Stimulated activated CD8-positive, alpha-beta memory T cell treated with anti-CD3 and anti-CD28 coated beads, Interleukin-2, amount 100 ng/mL, for 1 hour (primary cell): ENCODE measurements around the gene SLC4A2.
"Not testable (repeated sequence)": the region's sequence is repeated elsewhere in the genome, so short reads cannot be mapped to it uniquely, and the experiment has no call there.

Experiments used
- DNase-seq, 2 donors: peaks; one replicate each; pipeline ENCODE4 v3.0.0-alpha.2; 2020; ENCODE audit warnings: low read depth in 2 of 2

Gene SLC4A2

DNA sequence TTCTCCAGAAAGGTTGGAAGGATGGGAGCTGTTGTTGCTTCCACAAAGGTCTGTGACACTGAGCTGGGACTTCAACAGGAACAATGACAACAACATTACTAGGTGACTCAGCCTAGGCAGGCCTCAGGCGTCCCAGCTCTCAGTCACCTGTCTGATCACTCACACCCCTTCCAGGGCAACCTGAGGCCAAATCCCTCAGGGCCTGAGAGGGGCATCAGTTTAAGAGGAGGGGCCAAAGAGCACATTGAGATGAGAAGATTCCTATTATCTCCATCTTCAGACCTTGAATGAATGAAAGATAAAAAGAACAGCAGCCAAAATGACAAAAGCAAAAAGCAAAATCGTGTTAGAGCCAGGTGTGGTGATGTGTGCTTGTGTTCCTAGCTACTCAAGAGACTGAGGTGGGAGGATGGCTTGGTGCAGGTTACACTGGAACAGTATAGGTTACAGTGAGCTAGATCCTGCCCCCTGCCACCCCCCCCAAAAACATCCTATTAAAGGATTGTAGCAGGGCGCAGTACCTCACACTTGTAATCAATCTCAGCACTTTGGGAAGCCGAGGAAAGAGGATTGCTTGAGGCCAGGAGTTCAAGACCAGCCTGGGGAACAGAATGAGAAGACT lies 34.8 kb upstream of the SLC4A2 start, which contains the start of gene ATG9B:
ATG9B (minus strand) TSS at position 60 of the 622 bp plus-strand sequence. CDS start 71 bp downstream, outside the sequence.
- DNase-seq, result no peak

DNA sequence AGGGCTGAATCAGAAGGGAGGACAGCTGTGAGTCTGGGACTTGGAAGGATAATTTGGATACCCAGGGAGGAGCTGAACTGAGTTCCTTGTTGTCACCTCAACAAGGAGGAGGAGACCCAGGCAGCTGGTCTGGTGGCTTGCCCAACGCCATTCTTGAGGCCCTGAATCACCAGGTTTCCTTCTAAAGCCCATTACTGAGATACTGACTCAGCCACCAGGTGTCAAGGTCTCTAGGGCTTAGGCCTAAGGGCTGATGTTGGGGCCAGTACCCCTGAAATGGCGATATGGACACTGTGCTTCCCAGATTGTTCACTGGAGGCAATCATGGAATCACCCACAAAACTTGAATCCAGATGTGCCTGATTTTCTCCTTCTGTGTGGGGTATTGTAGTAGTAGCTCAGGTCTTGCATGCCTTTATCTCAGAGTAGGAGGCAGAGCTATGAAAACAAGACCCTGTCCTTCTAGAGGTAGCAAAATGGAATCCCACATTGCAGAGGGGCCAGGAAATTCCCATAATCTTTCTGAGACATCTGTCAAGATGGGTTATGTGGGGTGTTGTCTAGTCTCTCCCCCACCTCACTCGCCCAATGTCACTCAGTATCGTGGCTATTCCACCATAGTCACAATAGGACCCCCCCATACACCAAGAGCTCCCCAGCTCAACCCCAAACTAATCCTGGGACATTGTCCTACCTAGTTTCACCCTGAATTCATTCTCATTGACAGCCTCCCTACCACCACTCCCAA lies 33.3 kb upstream of the SLC4A2 start:
- no peak for DNase-seq

DNA sequence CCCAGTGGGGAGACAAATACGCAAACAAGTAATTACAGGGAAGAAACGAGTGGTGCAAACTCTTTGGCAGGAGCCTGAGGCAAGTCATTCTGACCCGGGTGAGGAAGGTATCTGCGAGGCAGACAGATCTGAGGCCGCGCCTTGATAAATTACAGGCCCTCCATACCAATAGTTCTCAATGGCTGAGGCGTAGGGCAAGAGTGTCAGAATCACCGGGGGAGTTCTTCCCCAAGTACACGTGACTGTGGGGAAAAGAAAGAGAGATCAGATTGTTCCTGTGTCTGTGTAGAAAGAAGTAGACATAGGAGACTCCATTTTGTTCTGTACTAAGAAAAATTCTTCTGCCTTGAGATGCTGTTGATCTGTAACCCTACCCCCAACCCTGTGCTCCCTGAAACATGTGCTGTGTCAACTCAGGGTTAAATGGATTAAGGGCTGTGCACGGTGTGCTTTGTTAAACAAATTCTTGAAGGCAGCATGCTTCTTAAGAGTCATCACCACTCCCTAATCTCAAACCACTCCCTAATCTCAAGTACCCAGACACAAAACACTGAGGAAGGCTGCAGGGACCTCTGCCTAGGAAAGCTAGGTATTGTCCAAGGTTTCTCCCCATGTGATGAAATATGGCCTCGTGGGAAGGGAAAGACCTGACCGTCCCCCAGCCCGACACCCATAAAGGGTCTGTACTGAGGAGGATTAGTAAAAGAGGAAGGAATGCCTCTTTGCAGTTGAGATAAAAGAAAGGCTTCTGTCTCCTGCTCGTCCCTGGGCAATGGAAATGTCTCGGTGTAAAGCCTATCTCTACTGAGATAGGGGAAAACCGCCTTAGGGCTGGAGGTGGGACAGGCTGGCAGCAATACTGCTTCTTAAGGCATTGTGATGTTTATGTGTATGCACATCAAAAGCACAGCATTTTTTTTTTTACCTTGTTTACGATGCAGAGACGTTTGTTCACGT lies 32.3 kb upstream of the SLC4A2 start:
- not testable (repeated sequence) for DNase-seq

GRCh38 chr7:151027728-151028130 lies 31.7 kb upstream of the SLC4A2 start:
- DNase-seq, result not testable (repeated sequence)

DNA sequence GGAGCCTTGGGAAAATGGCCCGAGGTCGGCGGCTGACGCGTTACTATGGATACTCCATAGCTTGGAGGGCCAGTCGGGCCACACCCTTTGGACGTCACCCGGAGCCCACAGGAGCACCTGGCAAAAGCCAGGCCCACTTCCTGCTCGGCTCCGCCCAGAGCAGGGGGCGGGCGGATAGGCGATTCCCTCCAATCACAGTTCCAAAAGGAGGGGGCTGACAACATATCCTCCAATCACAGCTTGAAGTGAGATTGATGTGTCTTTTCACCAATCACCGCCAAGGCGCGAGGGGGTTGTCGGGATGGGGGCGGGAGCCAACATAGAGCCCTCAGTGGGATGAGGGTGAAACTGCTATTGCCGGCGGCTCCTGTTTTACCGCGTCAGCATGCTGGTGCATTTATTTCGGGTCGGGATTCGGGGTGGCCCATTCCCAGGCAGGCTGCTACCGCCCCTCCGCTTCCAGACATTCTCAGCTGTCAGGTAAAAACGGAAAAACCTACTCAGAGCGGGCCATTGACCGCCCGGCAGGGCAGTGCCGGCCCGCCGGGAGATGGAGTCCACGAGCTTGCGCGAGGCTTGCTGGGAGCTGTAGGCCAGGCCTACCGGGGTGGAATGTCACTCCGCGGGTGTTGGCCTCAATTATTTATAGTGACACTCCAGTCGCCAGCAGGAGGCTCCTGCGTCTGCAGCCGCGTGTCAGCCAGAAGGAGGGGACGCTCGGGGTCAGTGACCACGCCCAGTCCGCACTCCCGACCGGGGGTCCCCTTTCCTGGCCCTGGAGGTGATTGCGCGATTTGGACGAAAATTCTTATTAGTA lies 31.1 kb upstream of the SLC4A2 start, which contains the start of gene ABCB8:
ABCB8 (plus strand) TSS at position 320 of the 817 bp plus-strand sequence; CDS start at position 386, 66 bp downstream.
- peak; percentile 92 to 94 for DNase-seq

- no peak for DNase-seq
Measured at GRCh38 chr7:151028948-151029501, 30.4 kb upstream of the SLC4A2 start.

DNA sequence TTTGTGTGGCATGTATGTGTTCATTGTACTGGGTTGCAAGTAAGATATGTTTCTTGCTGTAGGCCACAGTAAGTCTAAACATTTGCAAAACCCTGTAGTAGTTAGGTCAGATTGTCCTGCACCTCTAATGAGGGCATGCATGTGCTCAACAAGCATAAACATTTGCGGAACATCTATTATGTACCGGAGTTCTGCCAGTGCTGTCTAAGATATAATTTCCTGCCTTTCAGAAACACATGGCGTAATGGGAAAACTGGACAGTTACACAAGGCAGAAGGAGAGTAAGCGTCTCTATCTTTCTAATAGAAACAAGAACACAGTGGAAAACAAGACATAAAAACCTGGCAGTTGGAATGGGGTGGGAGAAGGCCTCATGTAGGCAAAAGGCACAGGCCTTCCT lies 28.4 kb upstream of the SLC4A2 start:
- no peak for DNase-seq

DNA sequence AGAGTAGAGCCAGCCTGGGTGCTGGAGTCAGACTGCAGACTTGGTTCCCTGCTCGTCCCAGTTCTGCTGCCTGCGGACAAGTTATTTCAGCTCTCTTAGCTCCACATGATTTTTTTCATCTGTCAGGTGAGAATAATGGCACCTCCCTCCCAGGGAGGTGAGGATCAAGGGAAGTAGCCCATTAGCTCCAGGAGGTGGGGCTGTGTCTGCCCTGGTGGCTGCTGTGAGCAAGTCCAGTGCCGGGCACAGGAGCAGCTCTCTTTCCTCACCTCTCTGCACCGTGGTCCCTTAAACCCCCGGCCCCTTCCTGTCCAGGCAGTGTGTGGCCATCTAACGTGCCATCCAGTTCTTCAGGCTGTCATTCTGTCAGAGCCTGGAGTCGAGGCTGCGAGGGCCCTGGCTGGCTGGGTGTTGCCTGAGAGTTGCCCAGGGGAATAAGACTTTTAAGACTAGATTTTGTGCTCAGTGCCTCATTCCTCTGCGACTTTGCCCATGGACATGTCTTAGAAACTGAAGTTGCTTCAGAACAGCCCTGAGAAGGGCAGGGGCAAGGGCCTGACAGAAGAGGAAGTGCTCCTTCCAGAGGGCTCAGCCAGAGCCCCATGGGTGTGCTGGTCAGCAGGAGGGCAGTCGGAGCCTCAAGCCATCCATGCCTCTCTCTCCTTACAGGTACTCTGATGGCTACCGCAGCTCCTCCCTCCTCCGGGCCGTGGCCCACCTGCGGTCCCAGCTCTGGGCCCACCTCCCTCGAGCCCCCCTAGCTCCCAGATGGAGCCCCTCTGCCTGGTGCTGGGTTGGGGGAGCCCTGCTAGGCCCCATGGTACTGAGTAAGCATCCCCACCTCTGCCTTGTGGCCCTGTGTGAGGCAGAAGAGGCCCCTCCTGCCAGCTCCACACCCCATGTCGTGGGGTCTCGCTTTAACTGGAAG lies 26.2 kb upstream of the SLC4A2 start:
- DNase-seq, result no peak

DNA sequence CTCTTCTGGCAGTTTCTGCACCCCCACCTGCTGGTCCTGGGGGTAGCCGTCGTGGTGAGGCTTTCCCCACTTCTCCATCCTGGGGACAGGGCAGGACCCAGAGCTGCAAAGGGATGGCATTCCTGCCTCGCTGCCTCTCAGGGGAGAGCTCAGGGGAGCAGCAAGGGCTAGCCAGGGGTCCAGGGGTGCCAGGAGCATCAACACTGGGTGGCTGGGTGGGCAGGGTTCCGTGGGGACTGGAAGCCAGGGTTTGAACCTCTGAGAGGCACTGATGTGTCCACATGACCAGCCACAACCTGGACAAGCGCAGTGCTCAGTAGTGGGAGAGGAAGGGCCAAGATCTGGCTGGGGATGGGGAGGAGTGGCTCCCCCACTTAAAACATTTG lies 25.5 kb upstream of the SLC4A2 start:
- no peak for DNase-seq

- DNase-seq, result no peak
Measured at GRCh38 chr7:151034312-151035025, 24.9 kb upstream of the SLC4A2 start.

- no peak for DNase-seq
Measured at GRCh38 chr7:151035026-151035717, 24.2 kb upstream of the SLC4A2 start.

- no peak for DNase-seq
Measured at GRCh38 chr7:151035902-151036301, 23.5 kb upstream of the SLC4A2 start.

GRCh38 chr7:151038951-151039849 lies 20.2 kb upstream of the SLC4A2 start:
- peak in 1 of 2 donors; percentile 25 for DNase-seq

GRCh38 chr7:151039850-151040548 lies 19.4 kb upstream of the SLC4A2 start:
- no peak for DNase-seq

- DNase-seq, result no peak
Measured at GRCh38 chr7:151040616-151041375, 18.6 kb upstream of the SLC4A2 start.

DNA sequence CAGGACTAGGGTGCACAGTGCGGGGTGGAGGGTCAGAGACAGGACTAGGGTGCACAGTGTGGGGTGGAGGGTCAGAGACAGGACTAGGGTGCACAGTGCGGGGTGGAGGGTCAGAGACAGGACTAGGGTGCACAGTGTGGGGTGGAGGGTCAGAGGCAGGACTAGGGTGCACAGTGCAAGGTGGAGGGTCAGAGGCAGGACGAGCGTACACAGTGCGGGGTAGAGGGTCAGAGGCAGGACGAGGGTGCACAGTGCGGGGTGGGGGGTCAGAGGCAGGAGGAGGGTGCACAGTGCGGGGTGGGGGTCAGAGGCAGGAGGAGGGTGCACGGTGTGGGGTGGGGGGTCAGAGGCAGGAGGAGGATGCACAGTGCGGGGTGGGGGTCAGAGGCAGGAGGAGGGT lies 15.9 kb upstream of the SLC4A2 start:
- not testable (repeated sequence) for DNase-seq
